ENCODE results near the gene BRME1.
"Not testable (repeated sequence)": the region's sequence is repeated elsewhere in the genome, so short reads cannot be mapped to it uniquely, and the experiment has no call there.

Gene BRME1

GRCh38 chr19:13926010-13926409 lies 20.1 kb upstream of the BRME1 start:
- no peak for DNase-seq

DNA sequence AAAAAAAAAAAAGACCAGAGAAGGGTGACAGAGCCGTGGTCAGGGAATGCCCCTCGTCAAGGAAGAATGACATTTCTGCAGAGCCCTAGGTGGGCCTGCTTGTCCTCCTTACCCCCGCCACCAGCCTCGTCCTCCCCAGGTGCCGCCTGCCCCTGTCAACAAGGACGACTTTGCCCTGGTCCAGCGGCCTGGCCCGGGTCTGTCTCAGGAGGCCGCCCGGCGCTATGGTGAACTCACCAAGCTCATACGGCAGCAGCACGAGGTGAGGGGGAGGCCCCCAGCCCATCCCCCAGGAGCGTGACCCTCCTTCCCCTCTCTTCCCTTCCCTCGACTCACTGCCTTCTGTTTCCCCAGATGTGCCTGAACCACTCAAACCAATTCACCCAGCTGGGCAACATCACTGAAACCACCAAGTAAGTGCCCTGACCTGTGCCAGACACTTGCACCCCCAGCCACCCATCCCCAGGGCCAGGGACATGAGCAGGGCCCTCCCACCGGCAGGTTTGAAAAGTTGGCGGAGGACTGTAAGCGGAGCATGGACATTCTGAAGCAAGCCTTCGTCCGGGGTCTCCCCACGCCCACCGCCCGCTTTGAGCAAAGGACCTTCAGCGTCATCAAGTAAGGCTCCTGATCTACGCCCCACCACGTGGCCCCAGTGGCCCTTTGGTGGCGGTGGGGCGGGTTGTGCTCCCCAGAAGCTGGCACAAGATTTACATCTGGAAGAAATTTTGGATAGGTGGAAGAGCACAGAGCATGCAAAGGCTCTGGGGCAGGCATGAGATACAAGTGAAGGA lies 17.5 kb upstream of the BRME1 start:
- no peak for DNase-seq

DNA sequence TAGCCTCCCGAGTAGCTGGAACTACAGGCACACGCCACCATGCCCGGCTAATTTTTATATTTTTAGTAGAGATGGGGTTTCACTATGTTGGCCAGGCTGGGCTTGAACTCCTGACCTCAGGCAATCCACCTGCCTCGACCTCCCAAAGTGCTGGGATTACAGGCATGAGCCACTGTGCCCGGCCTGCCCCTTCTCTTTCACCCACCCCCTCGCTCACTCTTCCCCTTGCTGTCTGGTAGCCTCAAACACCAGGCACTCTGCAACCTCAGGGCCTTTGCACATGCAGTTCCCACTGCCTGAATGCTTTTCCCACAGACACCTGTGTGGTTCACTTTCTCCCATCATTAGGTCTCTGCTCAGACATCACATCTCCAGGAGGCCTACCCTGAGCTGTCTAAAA lies 16.2 kb upstream of the BRME1 start:
- not testable (repeated sequence) for DNase-seq

- DNase-seq = no peak
Observed at GRCh38 chr19:13920940-13921747, 15.2 kb upstream of the BRME1 start.

- no peak for DNase-seq
Observed at GRCh38 chr19:13920524-13920923, 14.6 kb upstream of the BRME1 start.

DNA sequence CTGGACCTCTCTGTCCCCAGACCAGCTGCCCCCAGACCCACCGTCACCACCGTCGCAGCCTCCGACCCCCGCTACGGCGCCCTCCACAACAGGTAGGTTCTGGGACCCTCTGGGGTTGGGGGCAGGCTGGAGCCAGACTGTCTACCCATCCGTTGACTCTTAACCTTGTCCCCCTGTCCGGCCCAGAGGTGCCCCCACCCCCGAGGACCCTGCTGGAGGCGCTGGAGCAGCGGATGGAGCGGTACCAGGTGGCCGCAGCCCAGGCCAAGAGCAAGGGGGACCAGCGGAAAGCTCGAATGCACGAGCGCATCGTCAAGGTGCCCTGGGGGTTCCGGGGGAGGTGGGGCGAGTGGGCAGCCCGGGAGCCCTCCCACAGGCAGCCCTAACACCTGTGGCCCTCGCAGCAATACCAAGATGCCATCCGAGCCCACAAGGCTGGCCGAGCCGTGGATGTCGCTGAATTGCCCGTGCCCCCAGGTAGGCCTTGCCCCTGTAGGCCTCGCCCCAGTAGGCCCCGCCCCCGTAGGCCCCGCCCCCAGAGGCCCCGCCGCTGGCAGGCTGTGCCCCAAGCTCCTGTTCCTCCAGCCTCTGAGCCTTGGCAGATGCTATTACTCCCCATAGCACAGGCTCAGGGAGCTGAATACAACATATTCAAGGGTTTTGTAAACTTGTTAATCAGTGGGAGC lies 13.0 kb upstream of the BRME1 start:
- DNase-seq = no peak

DNA sequence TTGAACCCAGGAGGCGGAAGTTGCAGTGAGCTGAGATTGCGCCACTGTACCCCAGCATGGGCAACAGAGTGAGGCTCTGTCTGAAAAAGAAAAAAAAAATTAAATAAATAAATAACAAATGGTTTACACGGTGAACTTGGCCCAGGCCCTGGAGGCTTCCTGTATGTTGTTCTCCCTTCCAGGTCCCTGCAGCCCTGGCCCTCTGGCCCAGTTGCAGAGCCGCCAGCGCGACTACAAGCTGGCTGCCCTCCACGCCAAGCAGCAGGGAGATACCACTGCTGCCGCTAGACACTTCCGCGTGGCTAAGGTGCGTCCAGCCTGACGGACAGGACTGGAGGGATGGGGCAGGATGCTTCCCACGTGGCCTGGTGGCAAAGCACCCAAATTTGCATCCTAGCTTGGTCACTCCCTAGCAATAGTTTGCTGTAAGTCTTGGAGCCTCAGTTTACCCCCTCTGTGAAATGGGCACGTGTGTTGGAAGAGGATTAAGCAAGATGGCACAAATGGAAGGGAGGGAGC lies 12.0 kb upstream of the BRME1 start:
- no peak for DNase-seq

- DNase-seq = no peak
Observed at GRCh38 chr19:13914777-13915176, 8.9 kb upstream of the BRME1 start.

DNA sequence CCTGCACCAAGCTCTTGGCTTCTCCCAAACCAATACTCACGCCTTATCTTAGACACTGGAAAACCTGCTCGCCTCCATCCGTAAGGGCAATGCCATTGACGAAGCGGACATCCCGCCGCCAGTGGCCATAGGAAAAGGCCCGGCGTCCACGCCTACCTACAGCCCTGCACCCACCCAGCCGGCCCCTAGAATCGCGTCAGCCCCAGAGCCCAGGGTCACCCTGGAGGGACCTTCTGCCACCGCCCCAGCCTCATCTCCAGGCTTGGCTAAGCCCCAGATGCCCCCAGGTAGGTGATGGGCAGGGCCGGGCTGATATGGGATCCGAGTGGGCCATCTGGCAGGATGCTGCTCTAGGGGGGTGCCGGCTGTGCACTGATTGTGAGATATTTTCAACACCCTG lies 7.4 kb upstream of the BRME1 start:
- DNase-seq = no peak

DNA sequence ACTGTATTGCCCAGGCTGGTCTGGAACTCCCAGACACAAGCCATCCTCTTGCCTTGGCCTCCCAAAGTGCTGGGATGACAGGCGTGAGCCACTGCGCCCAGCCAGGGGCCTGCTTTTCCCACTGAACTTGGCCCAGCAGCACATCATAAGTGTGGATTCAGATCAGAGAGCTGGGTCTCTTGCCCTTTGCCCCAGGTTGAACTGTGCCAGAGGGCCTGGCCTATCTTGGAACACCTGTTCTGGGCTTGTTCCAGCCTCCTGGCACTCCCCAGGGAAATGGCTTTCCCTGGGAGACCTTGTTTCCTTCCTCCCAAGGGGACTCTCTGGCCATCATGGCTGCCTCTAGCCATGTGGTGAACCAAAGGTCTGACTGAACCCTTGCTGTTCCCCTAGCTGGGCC lies 3.5 kb upstream of the BRME1 start:
- DNase-seq = no peak

- no peak for DNase-seq
Observed at GRCh38 chr19:13908674-13909073, 2.8 kb upstream of the BRME1 start.

DNA sequence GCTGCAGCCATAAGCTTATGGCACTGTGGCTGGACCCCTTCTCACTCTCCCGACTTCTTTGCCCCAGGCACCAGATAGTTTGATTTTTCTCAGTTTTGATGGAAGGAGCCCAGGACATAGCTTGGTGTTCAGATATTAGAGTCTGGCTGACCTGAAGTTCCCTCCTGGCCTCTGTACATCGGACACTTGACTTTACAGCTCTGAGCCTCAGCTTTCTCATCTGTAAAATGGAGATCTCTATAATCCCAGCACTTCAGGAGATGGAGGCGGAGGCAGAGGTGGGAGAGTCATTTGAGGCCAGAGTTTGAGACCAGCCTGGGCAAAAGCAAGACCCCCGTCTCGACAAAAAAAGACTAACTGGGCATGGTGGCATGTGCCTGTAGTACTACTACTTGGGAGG lies 993 bp upstream of the BRME1 start:
- no peak for DNase-seq

- DNase-seq = no peak
Observed at GRCh38 chr19:13906521-13906904, 596 bp upstream of the BRME1 start.

GRCh38 chr19:13902993-13903555 lies 2.8 kb downstream of the BRME1 start:
- DNase-seq = no peak

DNA sequence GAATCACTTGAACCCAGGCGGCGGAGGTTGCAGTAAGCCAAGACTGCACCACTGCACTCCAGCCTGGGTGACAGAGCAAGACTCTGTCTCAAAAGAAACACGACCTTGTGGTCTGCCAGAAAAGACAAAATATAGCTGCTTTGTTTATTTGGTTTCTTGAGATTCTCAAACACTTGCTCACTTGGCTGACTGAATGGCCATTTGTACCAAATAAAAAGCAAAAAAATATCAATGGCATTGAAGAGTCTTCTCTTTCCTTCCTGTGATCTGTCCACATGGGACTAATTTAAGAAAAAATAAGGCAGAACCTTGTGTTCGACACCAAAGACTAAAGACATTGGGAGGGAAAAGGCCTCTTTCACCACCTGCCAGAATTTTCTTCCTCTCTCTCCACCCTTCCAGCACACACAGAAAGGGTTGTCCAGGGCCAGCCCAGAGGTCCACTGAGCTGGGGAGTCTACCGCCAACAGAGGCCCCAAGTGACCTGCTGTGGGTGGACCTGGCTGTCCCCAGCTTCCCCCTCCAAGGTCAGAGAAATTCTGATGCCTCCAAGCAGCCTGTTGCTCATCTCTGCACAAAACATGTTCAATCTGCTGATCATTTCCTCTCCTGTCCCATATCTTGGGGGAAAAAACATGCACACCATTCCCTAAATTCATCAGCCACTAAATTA lies 5.9 kb downstream of the BRME1 start:
- DNase-seq = no peak

DNA sequence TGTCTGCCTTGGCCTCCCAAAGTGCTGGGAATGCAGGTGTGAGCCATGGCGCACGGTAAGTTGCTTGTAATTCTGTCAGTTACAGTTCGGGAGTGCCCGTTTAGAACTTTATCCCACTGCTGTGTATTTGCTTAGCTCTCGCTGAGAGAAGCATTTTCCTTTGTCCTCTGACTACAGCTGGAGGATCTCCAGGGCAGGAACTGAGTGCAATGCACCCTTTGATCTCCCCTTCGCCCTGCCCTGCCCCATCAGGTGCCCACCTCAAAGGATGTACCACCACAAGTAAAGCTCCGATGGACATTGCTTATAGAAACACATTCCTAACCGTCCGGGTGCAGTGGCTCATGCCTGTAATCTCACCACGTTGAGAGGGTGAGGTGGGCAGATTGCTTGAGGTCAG lies 6.5 kb downstream of the BRME1 start:
- no peak for DNase-seq

DNA sequence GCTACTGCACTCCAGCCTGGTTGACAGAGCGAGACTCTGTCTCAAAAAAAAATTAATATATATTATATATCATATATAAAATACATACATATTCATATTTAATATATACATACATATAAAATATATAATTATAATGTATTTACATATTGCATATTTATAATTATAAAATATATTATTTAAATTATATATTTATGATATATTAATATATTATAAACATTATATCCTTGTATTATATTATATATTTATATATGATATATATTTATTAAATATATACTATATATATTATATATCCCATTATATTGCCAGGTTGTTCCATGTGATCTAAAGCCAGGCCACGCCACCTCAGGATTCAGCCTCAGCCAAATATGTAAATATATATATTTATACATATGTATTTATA lies 9.7 kb downstream of the BRME1 start:
- no peak for DNase-seq

GRCh38 chr19:13894552-13894951 lies 11.4 kb downstream of the BRME1 start:
- no peak for DNase-seq

GRCh38 chr19:13892870-13893269 lies 13.0 kb downstream of the BRME1 start:
- no peak for DNase-seq

DNA sequence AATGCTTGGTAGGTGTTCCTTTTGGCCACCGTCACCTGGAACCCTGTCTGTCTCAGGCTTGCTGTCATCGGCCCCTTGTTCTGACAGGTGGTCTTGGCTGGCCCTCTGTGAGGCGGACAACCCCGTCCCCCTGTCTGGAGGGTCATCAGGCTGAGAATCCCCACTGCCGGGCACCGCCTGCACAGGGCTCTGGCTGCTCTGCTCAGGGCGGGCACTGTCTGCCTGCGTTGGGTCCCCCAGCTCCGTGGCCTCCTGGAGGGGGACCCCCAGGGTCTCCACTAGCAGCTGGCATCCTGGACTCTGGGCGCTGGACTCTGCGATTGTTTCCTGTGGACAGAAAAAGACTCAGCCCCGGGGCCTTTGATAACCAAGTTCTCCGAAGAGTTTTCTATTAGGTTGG lies 15.8 kb downstream of the BRME1 start:
- no peak for DNase-seq

- DNase-seq = no peak
Observed at GRCh38 chr19:13888281-13888680, 17.6 kb downstream of the BRME1 start.

DNA sequence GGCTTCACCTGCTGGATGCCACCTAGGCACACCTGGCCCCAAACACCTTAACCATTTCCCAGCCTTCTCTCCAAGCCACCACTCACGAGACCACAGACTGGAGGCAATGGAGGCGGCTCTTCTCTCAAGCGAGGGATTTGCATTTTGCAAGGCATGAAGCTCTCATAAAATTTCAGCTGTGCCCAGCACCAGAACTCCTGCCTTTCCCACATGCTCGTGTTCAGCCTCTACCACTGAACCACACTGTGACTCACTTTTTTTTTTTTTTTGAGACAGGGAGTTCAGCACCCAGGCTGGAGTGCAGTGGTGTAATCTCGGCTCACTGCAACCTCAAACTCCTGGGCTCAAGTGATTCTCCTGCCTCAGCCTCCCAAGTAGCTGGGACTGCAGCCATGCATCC lies 18.4 kb downstream of the BRME1 start:
- no peak for DNase-seq

DNA sequence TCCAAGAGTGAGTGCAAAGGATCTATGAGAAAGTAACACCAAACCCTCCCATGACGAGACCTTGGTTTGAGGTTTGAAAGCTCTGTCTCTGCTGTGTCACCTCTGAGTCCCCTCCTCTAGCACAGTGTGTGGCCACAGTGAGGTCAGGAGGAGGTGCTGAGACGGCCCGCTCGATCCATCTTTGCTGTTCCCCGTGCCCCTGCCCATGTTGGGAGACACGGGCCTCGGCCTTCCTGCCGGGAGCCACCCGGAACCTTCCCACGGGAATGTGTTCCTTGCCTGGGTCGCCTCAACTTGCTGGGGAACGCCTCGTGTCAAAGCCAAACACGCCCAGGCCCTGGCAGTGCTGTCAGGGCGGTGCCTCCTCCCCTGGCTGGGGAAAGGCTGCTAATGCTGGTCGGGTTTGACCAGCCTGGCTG lies 18.9 kb downstream of the BRME1 start:
- DNase-seq = no peak

All from GOT3 (cell line).